ENCODE data around the gene USP5. TPM values are rescaled to one million over a fixed set of nuclear protein-coding genes. Genes with fewer than 3 reads are reported as not detected.
A peak's percentile ranks its signal among the peaks of the same experiment; 100 is the strongest.

The USP5 gene
- total and polyA plus RNA-seq, 2 donors (not counting 1 experiment from before 2014, with no cell fraction given), result 35.1 to 59.7 TPM

GRCh38 chr12:6850796-6851152, 1.2 kb upstream of the USP5 start:
- CTCF ChIA-PET, result interaction anchor here (1.1 to 6.7 kb wide), 7 partner anchors 10 to 244 kb away, joined by 3 to 136 read pairs (median 7); partner anchors contain the start of genes GNB3, MLF2, SPSB2 and TPI1
- DNase-seq, result no peak
- H3K27ac Mint-ChIP-seq, result no peak overlapping the region
- H3K9me3 Mint-ChIP-seq (ENCODE audit: insufficient read depth), result no peaks in the 10 kb centered on the region
- H3K27me3 Mint-ChIP-seq, result no peaks in the 10 kb centered on the region
- Histone ChIP-seq H4K20me1 (ENCODE audit: control insufficient read depth, insufficient read depth, low read length, poor library complexity, severe bottlenecking) (peaks cover 3% of the 10 kb centered on the region), H3K4me1 (ENCODE audit: control insufficient read depth in 2 of 2, insufficient read depth in 2 of 2, low read length in 2 of 2) (peaks cover 6 to 23% of the 10 kb centered on the region in 2 donors), H3K9me3 (ENCODE audit: control extremely low read depth in 1 of 3, control insufficient read depth in 2 of 3, insufficient read depth in 1 of 3, low read length in 2 of 3) (no peaks in the 10 kb centered on the region), H3K4me3 (ENCODE audit: control extremely low read depth in 1 of 5, extremely low read depth in 1 of 5, insufficient read depth in 1 of 5, low read depth in 2 of 5, low read length in 4 of 5) (peak overlapping the region in 3 of 5 experiments; percentile 85 to 92 (median 85)), H3K9ac (ENCODE audit: low read length) (peak overlapping the region; percentile 87), H3K79me2 (ENCODE audit: control insufficient read depth, insufficient read depth, low read length) (peaks cover 25% of the 10 kb centered on the region), H3K36me3 (replicated peaks in 1 of 2; ENCODE audit: control extremely low read depth in 1 of 2, control insufficient read depth in 1 of 2, extremely low read depth in 1 of 2, insufficient read depth in 2 of 2, low read length in 1 of 2) (peaks cover 0 to 12% of the 10 kb centered on the region in 2 experiments), H2AFZ (ENCODE audit: insufficient read depth, low read depth, low read length, poor library complexity, severe bottlenecking) (peak overlapping the region; percentile 80), H3K27me3 (replicated peaks in 1 of 4; ENCODE audit: control extremely low read depth in 1 of 4, control insufficient read depth in 3 of 4, insufficient read depth in 4 of 4, low read length in 3 of 4) (no peaks in the 10 kb centered on the region), H3K27ac (ENCODE audit: low read length in 2 of 2) (peak overlapping the region in 1 of 2 donors; percentile 91), H3K4me2 (replicated peaks; ENCODE audit: low read depth, low read length, poor library complexity, severe bottlenecking) (peak overlapping the region; percentile 87)
- TF ChIP-seq, protein P1, sequence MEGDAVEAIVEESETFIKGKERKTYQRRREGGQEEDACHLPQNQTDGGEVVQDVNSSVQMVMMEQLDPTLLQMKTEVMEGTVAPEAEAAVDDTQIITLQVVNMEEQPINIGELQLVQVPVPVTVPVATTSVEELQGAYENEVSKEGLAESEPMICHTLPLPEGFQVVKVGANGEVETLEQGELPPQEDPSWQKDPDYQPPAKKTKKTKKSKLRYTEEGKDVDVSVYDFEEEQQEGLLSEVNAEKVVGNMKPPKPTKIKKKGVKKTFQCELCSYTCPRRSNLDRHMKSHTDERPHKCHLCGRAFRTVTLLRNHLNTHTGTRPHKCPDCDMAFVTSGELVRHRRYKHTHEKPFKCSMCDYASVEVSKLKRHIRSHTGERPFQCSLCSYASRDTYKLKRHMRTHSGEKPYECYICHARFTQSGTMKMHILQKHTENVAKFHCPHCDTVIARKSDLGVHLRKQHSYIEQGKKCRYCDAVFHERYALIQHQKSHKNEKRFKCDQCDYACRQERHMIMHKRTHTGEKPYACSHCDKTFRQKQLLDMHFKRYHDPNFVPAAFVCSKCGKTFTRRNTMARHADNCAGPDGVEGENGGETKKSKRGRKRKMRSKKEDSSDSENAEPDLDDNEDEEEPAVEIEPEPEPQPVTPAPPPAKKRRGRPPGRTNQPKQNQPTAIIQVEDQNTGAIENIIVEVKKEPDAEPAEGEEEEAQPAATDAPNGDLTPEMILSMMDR (IDR thresholded peaks at IDR 0.05), result no peak
- no peak for TF ChIP-seq EZH2 (IDR thresholded peaks at IDR 0.05; ENCODE audit: borderline replicate concordance, insufficient read depth, low read depth, low read length, poor library complexity, severe bottlenecking)
- H3K4me1 Mint-ChIP-seq, result peaks cover 23% of the 10 kb centered on the region
- POLR2A ChIA-PET, result interaction anchor here (1.4 to 5.3 kb wide), 7 partner anchors 16 to 161 kb away, joined by 5 to 49 read pairs (median 8); partner anchors contain the start of genes C12orf57, COPS7A, LRRC23 and RNU7-1
- intact Hi-C loops (cut with micrococcal nuclease), result loop anchor here (1.0 to 5.0 kb wide), 5 partner anchors 15 to 293 kb away; partner anchors contain the start of genes IFFO1, MLF2 and PTMS
- H3K4me3 Mint-ChIP-seq, result no peak overlapping the region
- no peak for ATAC-seq (ENCODE audit: low read depth)
- WGBS (ENCODE audit: insufficient coverage), result 64% methylated on average over 16 of the region's 16 CpGs

Data from B cell (primary cell).